Measurements from ENCODE around the gene FADS3. TPM values are rescaled to one million over a fixed set of nuclear protein-coding genes. Genes with fewer than 3 reads are reported as not detected.

FADS3 gene
- total RNA-seq, 3 donors from 2014 or later, result 8.4 to 21.0 (median 11.5) TPM

DNA sequence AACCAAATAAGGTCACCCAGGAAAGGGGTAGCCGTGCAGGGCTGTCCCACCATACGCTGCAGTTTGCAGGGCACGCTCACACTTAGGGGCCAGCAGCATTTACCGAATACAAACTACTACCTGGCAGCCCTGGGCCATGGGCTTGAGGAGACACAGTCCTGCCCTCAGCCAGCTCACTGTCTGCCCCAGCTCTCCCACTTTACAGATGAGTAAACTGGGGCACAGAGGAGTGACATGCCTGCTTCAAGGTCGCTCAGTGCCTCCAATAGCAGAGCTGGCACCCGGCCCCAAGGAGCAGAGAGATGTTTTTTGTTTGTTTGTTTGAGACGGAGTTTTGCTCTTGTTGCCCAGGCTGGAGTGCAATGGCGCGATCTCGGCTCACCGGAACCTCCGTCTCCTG, 2.8 kb downstream of the FADS3 start:
- Histone ChIP-seq H3K4me1 (ENCODE audit: low read depth) (peaks cover 14% of the 10 kb centered on the region), H3K4me3 (no peak overlapping the region), H3K9me3 (no peaks in the 10 kb centered on the region), H3K36me3 (ENCODE audit: low read depth) (no peaks in the 10 kb centered on the region)
- TF ChIP-seq, protein P1, sequence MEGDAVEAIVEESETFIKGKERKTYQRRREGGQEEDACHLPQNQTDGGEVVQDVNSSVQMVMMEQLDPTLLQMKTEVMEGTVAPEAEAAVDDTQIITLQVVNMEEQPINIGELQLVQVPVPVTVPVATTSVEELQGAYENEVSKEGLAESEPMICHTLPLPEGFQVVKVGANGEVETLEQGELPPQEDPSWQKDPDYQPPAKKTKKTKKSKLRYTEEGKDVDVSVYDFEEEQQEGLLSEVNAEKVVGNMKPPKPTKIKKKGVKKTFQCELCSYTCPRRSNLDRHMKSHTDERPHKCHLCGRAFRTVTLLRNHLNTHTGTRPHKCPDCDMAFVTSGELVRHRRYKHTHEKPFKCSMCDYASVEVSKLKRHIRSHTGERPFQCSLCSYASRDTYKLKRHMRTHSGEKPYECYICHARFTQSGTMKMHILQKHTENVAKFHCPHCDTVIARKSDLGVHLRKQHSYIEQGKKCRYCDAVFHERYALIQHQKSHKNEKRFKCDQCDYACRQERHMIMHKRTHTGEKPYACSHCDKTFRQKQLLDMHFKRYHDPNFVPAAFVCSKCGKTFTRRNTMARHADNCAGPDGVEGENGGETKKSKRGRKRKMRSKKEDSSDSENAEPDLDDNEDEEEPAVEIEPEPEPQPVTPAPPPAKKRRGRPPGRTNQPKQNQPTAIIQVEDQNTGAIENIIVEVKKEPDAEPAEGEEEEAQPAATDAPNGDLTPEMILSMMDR (IDR thresholded peaks at IDR 0.05), result no peak
- no peak for DNase-seq
- intact Hi-C loops (cut with DNase I, micrococcal nuclease), result no loop called here
- ATAC-seq, result no peak

DNA sequence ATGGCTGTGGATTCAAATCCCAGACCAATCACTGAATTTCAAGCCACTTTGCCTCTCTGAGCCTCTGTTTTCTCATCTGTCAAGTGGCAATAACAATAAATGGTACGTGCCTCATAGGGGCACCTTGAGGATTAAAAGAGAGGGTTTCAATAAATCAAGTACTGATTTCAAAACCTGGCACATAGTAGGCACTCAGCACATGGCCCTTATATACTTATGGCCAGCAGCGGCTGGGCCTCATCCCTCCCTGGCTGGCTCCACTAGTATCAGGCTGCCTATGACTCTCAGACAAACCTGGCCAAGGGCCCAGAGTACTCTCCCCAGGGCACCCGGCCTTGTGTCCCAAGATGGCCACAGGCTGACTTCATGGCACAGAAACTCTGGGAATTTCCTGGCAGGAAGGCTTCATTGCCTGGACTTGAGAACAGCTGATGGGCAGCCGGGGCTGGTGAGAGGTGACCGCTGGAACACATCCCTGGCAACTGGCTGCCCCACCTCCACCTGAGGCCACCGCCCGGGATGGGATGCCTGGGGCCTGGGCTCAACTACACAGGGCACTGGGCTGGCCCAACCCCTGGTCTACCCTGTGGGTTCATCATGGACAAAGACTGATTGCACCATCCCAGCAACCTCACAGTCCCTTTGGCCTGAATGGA, 3.4 kb downstream of the FADS3 start:
- no peaks in the 10 kb centered on the region for H3K9me3 ChIP-seq
- H3K4me3 ChIP-seq, result no peak overlapping the region
- ATAC-seq, result no peak
- no peaks in the 10 kb centered on the region for H3K36me3 ChIP-seq (ENCODE audit: low read depth)
- DNase-seq, result peak in 1 of 3 donors; percentile 29
- peaks cover 14% of the 10 kb centered on the region for H3K4me1 ChIP-seq (ENCODE audit: low read depth)
- intact Hi-C loops (cut with DNase I, micrococcal nuclease), result no loop called here
- TF ChIP-seq, protein P1 (IDR thresholded peaks at IDR 0.05), result no peak

DNA sequence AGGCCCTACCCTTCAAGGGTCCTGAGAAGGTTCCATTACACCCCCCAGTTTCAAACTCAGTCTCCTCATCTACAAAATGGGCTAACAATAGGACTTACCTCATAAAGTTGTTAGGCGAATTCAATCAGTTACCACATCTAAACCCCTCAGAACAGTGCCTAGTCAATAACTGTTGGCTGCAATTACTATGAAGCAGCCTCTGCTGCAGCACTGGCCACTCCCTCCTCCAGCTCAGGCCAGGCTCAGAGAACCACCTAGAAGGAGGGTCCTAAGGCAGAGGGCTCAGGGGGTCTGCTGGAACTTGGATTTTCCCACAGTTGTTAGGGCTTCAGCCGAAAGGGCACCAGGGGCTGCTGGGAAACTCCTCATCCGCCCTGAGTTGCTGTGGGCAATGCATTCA, 4.7 kb downstream of the FADS3 start:
- H3K36me3 ChIP-seq (ENCODE audit: low read depth), result no peaks in the 10 kb centered on the region
- no peaks in the 10 kb centered on the region for H3K9me3 ChIP-seq
- intact Hi-C loops (cut with DNase I, micrococcal nuclease), result no loop called here
- H3K4me3 ChIP-seq, result no peak overlapping the region
- ATAC-seq (no peak), DNase-seq (no peak)
- H3K4me1 ChIP-seq (ENCODE audit: low read depth), result peaks cover 10% of the 10 kb centered on the region
- TF ChIP-seq, protein P1 (IDR thresholded peaks at IDR 0.05), result no peak

DNA sequence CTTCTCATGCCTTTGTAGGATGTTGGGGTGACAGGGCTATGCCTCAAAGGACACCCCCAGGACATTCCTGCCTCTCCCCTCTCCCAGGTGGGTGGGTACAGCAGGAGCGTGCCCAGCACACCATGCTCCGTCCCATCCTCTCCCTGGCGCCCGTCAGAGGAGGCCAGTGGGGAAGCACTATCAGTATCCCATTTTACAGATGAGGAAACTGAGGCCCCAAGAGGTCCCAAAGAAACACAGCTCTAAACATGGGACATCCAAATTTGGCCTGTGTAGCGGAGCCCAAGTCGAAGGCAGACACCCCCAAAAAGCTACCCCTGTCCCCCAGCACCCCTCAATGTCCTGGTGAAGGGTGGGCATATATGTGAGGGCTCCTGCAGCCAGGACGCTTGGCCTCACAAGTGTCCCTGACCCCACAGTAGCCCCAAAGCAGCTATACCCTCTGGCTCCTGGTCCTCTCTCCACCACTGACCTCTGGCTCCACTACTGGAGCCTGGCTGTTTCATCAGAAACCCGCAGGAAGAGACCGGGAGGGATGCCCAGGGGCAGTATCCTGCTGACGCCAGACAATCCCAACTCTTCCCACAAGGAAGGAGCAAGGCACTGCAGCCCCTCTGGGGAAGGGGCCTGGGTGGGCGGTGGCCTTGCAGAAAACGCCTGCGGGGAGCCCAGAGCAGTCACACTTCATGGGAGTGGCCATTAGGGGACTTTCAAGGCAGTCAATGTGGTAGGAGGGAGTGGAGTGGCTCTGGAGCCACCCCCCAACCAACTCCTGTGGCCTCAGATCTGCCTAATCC, 5.4 kb downstream of the FADS3 start:
- Histone ChIP-seq H3K4me3 (no peak overlapping the region), H3K9me3 (no peaks in the 10 kb centered on the region), H3K4me1 (ENCODE audit: low read depth) (peaks cover 9% of the 10 kb centered on the region), H3K36me3 (ENCODE audit: low read depth) (no peaks in the 10 kb centered on the region)
- ATAC-seq, result no peak
- TF ChIP-seq, protein P1 (IDR thresholded peaks at IDR 0.05), result no peak
- intact Hi-C loops (cut with DNase I, micrococcal nuclease), result no loop called here
- no peak for DNase-seq

DNA sequence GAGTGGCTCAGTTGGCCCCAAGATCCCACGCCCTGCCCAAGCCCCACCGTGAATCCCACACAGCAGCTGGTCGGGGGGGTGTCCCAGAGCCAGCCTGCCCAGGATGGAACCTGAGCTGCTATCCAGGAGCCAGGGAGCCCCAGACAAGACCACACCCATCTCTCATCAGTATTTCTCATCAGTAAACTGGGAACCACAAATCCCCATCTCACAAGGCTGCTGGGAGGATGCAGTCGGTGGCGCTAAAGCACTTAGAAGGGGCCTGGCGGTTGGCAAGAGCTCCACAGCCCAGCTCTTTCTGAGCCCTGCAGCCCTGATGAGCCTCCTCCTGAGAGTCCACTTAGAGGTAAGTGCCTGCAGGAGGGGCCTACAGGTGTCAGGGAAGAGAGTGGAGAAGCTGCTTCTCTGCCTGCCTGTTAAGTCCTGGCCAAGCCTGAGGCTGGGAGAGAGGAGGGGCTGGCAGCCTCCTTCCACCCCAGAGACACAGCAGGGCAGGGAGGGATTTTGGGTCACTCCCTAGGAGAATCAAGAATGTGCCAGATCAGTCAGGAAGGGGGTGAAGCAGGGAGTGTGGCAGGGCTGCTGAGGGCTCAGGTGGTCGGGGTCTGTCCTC, 6.1 kb downstream of the FADS3 start:
- Histone ChIP-seq H3K4me3 (no peak overlapping the region), H3K9me3 (no peaks in the 10 kb centered on the region), H3K36me3 (ENCODE audit: low read depth) (no peaks in the 10 kb centered on the region), H3K4me1 (ENCODE audit: low read depth) (peaks cover 2% of the 10 kb centered on the region)
- no peak for DNase-seq
- intact Hi-C loops (cut with DNase I, micrococcal nuclease), result no loop called here
- TF ChIP-seq, protein P1 (IDR thresholded peaks at IDR 0.05), result no peak
- ATAC-seq, result no peak
